SHP77 (cell line): ENCODE measurements around the gene COL5A1.
"Not testable (repeated sequence)": the region's sequence is repeated elsewhere in the genome, so short reads cannot be mapped to it uniquely, and the experiment has no call there.

Experiments used
- DNase-seq, 2 experiments: peaks; one replicate each; lab custom pipeline; 2025; lab: John Stamatoyannopoulos, UW

Gene COL5A1

GRCh38 chr9:134709512-134710270 lies 68.1 kb downstream of the COL5A1 start:
- no peak for DNase-seq

- DNase-seq: no peak
Observed at GRCh38 chr9:134710271-134710540, 68.6 kb downstream of the COL5A1 start.

GRCh38 chr9:134710901-134711300 lies 69.3 kb downstream of the COL5A1 start:
- DNase-seq: no peak

- no peak for DNase-seq
Observed at GRCh38 chr9:134712243-134712642, 70.6 kb downstream of the COL5A1 start.

GRCh38 chr9:134712926-134713325 lies 71.3 kb downstream of the COL5A1 start:
- no peak for DNase-seq

- not testable (repeated sequence) for DNase-seq
Observed at GRCh38 chr9:134715536-134715935, 73.9 kb downstream of the COL5A1 start.

- DNase-seq: no peak
Observed at GRCh38 chr9:134716067-134716466, 74.5 kb downstream of the COL5A1 start.

GRCh38 chr9:134717056-134717455 lies 75.5 kb downstream of the COL5A1 start:
- no peak for DNase-seq

GRCh38 chr9:134717924-134718645 lies 76.5 kb downstream of the COL5A1 start:
- DNase-seq: no peak

- DNase-seq: no peak
Observed at GRCh38 chr9:134719331-134719730, 77.7 kb downstream of the COL5A1 start.

- DNase-seq: no peak
Observed at GRCh38 chr9:134720136-134720753, 78.6 kb downstream of the COL5A1 start.

GRCh38 chr9:134720796-134721195 lies 79.2 kb downstream of the COL5A1 start:
- no peak for DNase-seq

- no peak for DNase-seq
Observed at GRCh38 chr9:134721344-134721743, 79.7 kb downstream of the COL5A1 start.

GRCh38 chr9:134722120-134722701 lies 80.6 kb downstream of the COL5A1 start:
- no peak for DNase-seq

GRCh38 chr9:134723037-134723436 lies 81.4 kb downstream of the COL5A1 start:
- no peak for DNase-seq

GRCh38 chr9:134723491-134724190 lies 82.0 kb downstream of the COL5A1 start:
- no peak for DNase-seq

GRCh38 chr9:134724202-134724911 lies 82.8 kb downstream of the COL5A1 start:
- no peak for DNase-seq

GRCh38 chr9:134724912-134725604 lies 83.5 kb downstream of the COL5A1 start:
- no peak for DNase-seq

GRCh38 chr9:134725605-134725940 lies 84.0 kb downstream of the COL5A1 start:
- DNase-seq: no peak

- DNase-seq: no peak
Observed at GRCh38 chr9:134726026-134726721, 84.6 kb downstream of the COL5A1 start.

- no peak for DNase-seq
Observed at GRCh38 chr9:134726722-134727034, 85.1 kb downstream of the COL5A1 start.
